ENCODE results near the gene TIGIT.

GRCh38 chr3:114331710-114332109 lies 37.9 kb downstream of the TIGIT start:
- TF ChIP-seq CTCF (IDR thresholded peaks at IDR 0.05) (no peak), POLR2A (IDR thresholded peaks at IDR 0.05) (no peak), POLR2AphosphoS5 (IDR thresholded peaks at IDR 0.05) (no peak)
